Fibroblast of lung (primary cell): ENCODE results near the gene ADAM10. TPM values are rescaled to one million over a fixed set of nuclear protein-coding genes. Genes with fewer than 3 reads are reported as not detected.

ENCODE experiments used
- DNase-seq, 2 donors: peaks; one replicate each; pipeline versions ENCODE4 v3.0.0 to v3.0.0-alpha.2; 2010; ENCODE audit warnings: low read depth in 2 of 2
- H2AFZ ChIP-seq: 2 replicates; pipeline ENCODE4 v1.5.1; 2012; ENCODE audit warnings: low read length, control low read depth, inconsistent platforms
- H3K27ac ChIP-seq: 2 replicates; pipeline ENCODE4 v1.5.1; 2011; ENCODE audit warnings: low read length, control low read depth; ENCODE audit not compliant: insufficient read depth
- H3K27me3 ChIP-seq: 2 replicates; pipeline ENCODE4 v1.5.1; 2011; ENCODE audit warnings: mild to moderate bottlenecking, low read length; ENCODE audit not compliant: control insufficient read depth, insufficient read depth
- H3K36me3 ChIP-seq: 2 replicates; pipeline ENCODE4 v1.5.1; 2011; ENCODE audit warnings: low read length; ENCODE audit not compliant: control insufficient read depth, insufficient read depth
- H3K4me1 ChIP-seq: 2 replicates; pipeline ENCODE4 v1.5.1; 2011; ENCODE audit warnings: low read length; ENCODE audit not compliant: control insufficient read depth, insufficient read depth; ENCODE audit errors: extremely low read depth
- H3K4me2 ChIP-seq: 2 replicates; pipeline ENCODE4 v1.5.1; 2011; ENCODE audit warnings: low read length, control low read depth; ENCODE audit not compliant: insufficient read depth; ENCODE audit errors: extremely low read depth
- H3K4me3 ChIP-seq, 4 experiments: fragments of 200-600 bp in 1 of 4; sonication (generic) in 1 of 4; replicated peaks in 1 of 4; 2 replicates each; pipeline ENCODE4 v1.5.1; 2011 to 2016; ENCODE audit warnings: low read length in 4 of 4, low read depth in 3 of 4, mild to moderate bottlenecking in 3 of 4, control low read depth in 2 of 4, inconsistent platforms in 1 of 4, mixed read lengths in 1 of 4; ENCODE audit not compliant: insufficient read depth in 1 of 4; ENCODE audit errors: control extremely low read depth in 1 of 4
- H3K79me2 ChIP-seq: 2 replicates; pipeline ENCODE4 v1.5.1; 2012; ENCODE audit warnings: mild to moderate bottlenecking, low read length, inconsistent platforms; ENCODE audit not compliant: control insufficient read depth, insufficient read depth
- H3K9ac ChIP-seq: 2 replicates; pipeline ENCODE4 v1.5.1; 2011; ENCODE audit warnings: mild to moderate bottlenecking, low read length, control low read depth; ENCODE audit not compliant: insufficient read depth
- H3K9me3 ChIP-seq: 2 replicates; pipeline ENCODE4 v1.5.1; 2012; ENCODE audit warnings: low read depth, low read length; ENCODE audit not compliant: control insufficient read depth, insufficient read depth
- H4K20me1 ChIP-seq: 2 replicates; pipeline ENCODE4 v1.5.1; 2011; ENCODE audit warnings: low read length; ENCODE audit not compliant: control insufficient read depth, insufficient read depth; ENCODE audit errors: extremely low read depth
- EZH2 ChIP-seq: IDR thresholded peaks from 2 replicates; pipeline ENCODE4 v1.5.1; 2012; ENCODE audit warnings: low read length, control low read depth, mild to moderate bottlenecking; ENCODE audit errors: missing control alignments
- polyA plus RNA-seq, 2 donors: library from polyadenylated mRNA; depleted of rRNA in 1 of 2; stranded (reverse) in 1 of 2; unstranded in 1 of 2; fragments of >200 nt; gene quantifications; 2 replicates each; pipeline ENCODE4 v1.2.1, GENCODE V29; 2011 to 2012; ENCODE audit warnings: missing spikeins in 1 of 2
- total RNA-seq: library from RNA; depleted of rRNA; stranded (reverse); fragments of >200 nt; gene quantifications from 2 replicates; pipeline ENCODE4 v1.2.1, GENCODE V29; 2014
- TF ChIP-seq, protein P1 (sequence below), 2 donors: IDR thresholded peaks in 1 of 2; conservative IDR thresholded peaks in 1 of 2; 1 replicate in 1 of 2; 2 replicates in 1 of 2; pipeline ENCODE4 v1.5.1; 2011 to 2012; ENCODE audit warnings: low read length in 2 of 2, control low read depth in 1 of 2, inconsistent platforms in 1 of 2, low read depth in 1 of 2, mild to moderate bottlenecking in 1 of 2

The ADAM10 gene
- total and polyA plus RNA-seq, 2 donors (not counting 1 experiment from before 2014, with no cell fraction given), result 224 to 318 TPM

DNA sequence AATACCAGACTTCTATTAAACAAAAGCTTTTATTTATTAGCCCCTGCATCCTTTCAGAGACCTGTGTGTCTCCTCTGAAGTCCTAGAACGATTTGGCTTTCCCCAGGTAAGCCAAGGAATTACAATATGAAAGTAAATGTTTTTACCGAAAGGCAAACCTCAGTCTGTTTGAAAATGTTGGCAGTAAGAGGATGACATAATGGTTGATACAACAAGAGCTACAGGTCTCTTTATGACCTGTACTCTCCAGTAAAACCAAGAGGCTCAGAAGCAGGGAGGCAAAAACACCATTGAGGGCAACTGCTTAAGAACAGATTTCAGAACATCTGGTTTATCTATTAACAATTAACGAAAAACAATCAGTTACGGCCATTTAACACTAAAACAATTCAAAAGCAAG lies 107.8 kb downstream of the ADAM10 start:
- Histone ChIP-seq H3K4me1 (no peaks in the 10 kb centered on the region), H3K27me3 (no peaks in the 10 kb centered on the region), H2AFZ (no peak overlapping the region), H4K20me1 (no peaks in the 10 kb centered on the region), H3K79me2 (no peaks in the 10 kb centered on the region), H3K9ac (no peak overlapping the region), H3K9me3 (no peaks in the 10 kb centered on the region), H3K27ac (no peak overlapping the region), H3K4me2 (no peak overlapping the region), H3K4me3 (no peak overlapping the region), H3K36me3 (peaks cover 1% of the 10 kb centered on the region)
- no peak for DNase-seq
- no peak for TF ChIP-seq EZH2
- TF ChIP-seq, protein P1, sequence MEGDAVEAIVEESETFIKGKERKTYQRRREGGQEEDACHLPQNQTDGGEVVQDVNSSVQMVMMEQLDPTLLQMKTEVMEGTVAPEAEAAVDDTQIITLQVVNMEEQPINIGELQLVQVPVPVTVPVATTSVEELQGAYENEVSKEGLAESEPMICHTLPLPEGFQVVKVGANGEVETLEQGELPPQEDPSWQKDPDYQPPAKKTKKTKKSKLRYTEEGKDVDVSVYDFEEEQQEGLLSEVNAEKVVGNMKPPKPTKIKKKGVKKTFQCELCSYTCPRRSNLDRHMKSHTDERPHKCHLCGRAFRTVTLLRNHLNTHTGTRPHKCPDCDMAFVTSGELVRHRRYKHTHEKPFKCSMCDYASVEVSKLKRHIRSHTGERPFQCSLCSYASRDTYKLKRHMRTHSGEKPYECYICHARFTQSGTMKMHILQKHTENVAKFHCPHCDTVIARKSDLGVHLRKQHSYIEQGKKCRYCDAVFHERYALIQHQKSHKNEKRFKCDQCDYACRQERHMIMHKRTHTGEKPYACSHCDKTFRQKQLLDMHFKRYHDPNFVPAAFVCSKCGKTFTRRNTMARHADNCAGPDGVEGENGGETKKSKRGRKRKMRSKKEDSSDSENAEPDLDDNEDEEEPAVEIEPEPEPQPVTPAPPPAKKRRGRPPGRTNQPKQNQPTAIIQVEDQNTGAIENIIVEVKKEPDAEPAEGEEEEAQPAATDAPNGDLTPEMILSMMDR (conservative IDR thresholded peaks at IDR 0.05 in 1 of 2, IDR thresholded peaks at IDR 0.05 in 1 of 2; ENCODE audit: low read depth in 1 of 2, low read length in 2 of 2), result no peak

DNA sequence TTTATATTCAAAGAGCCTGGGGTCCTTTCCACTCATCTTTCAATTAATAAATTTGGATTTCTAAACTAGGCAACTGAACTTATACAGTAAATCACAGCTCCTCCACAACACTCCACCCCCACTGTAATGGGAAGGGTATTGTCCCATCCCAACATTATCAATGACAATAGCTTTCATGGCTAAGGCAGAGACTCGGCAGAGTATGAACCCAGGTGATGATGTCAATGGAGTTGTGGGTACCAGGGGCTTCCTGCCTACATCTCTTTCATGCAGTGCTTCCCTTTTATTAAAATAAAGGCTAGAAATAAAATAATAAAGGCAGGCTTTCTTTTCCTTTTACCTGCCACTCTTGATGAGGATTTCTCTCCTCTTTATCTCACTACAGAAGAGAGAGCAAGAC lies 109.5 kb downstream of the ADAM10 start:
- Histone ChIP-seq H3K4me3 (no peak overlapping the region), H3K27me3 (no peaks in the 10 kb centered on the region), H4K20me1 (no peaks in the 10 kb centered on the region), H3K79me2 (no peaks in the 10 kb centered on the region), H3K4me2 (no peak overlapping the region), H3K27ac (no peak overlapping the region), H3K9me3 (no peaks in the 10 kb centered on the region), H3K36me3 (peaks cover 3% of the 10 kb centered on the region), H2AFZ (no peak overlapping the region), H3K4me1 (no peaks in the 10 kb centered on the region), H3K9ac (no peak overlapping the region)
- no peak for DNase-seq
- TF ChIP-seq EZH2, result no peak
- TF ChIP-seq, protein P1 (conservative IDR thresholded peaks at IDR 0.05 in 1 of 2, IDR thresholded peaks at IDR 0.05 in 1 of 2; ENCODE audit: low read depth in 1 of 2, low read length in 2 of 2), result no peak

DNA sequence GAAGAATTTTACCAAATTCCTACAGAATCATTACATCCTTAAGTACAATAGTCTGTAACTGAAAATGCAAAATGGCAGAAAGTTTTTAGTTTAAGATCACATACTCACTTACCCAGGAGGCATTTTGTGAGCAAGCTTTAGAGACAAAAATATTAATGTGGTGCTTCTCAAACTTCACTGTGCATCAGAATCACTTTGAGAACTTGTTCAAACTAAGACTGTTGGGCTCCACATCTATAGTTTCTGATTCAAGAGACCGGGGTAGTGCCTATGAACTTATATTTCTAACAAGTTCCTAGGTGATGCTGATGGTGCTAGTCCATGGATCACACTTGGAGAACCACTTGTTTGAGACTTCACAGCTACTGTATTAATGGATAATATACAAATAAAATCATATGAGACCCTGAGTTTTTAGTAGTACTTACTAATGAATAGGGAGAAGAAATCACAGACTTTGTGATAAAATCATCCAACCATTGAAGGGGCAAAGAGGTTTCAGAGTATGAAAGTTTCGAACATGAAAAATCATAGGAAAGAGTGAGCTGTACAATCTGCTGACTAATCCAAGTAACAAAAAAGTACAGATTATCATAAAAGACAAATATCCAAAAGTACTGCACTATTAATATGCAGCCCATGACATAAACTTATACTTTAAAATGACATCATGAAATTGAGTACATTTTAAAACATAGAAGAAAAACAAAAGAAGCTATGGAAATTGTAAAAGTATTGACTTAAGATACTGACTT lies 110.3 kb downstream of the ADAM10 start:
- no peaks in the 10 kb centered on the region for H3K79me2 ChIP-seq
- no peak overlapping the region for H3K27ac ChIP-seq
- no peaks in the 10 kb centered on the region for H3K27me3 ChIP-seq
- TF ChIP-seq, protein P1 (conservative IDR thresholded peaks at IDR 0.05 in 1 of 2, IDR thresholded peaks at IDR 0.05 in 1 of 2; ENCODE audit: low read depth in 1 of 2, low read length in 2 of 2), result no peak
- TF ChIP-seq EZH2, result no peak
- no peaks in the 10 kb centered on the region for H4K20me1 ChIP-seq
- peaks cover 3% of the 10 kb centered on the region for H3K36me3 ChIP-seq
- H3K9ac ChIP-seq, result no peak overlapping the region
- no peak overlapping the region for H2AFZ ChIP-seq
- no peaks in the 10 kb centered on the region for H3K9me3 ChIP-seq
- H3K4me2 ChIP-seq, result no peak overlapping the region
- H3K4me1 ChIP-seq, result no peaks in the 10 kb centered on the region
- no peak for DNase-seq
- no peak overlapping the region for H3K4me3 ChIP-seq
